Glutamatergic neuron (in vitro differentiated cells): ENCODE data around the gene ZNF610. TPM values are rescaled to one million over a fixed set of nuclear protein-coding genes. Genes with fewer than 3 reads are reported as not detected.
"Not testable (repeated sequence)": the region's sequence is repeated elsewhere in the genome, so short reads cannot be mapped to it uniquely, and the experiment has no call there.

Experiments
- DNase-seq: peaks from one replicate; pipeline ENCODE4 v3.0.0; 2022
- H3K27ac Mint-ChIP-seq: one replicate; pipeline ENCODE4 v1.8.0; 2020; ENCODE audit warnings: mild to moderate bottlenecking, mixed read lengths, inconsistent platforms; ENCODE audit not compliant: unreplicated experiment
- H3K27me3 Mint-ChIP-seq: one replicate; pipeline ENCODE4 v1.8.0; 2020; ENCODE audit warnings: mild to moderate bottlenecking, moderate library complexity, mixed read lengths, inconsistent platforms; ENCODE audit not compliant: unreplicated experiment
- H3K36me3 Mint-ChIP-seq: one replicate; pipeline ENCODE4 v1.8.0; 2020; ENCODE audit warnings: mild to moderate bottlenecking, mixed read lengths, inconsistent platforms; ENCODE audit not compliant: unreplicated experiment
- H3K4me1 Mint-ChIP-seq: one replicate; pipeline ENCODE4 v1.8.0; 2020; ENCODE audit warnings: mild to moderate bottlenecking, low read depth, mixed read lengths, inconsistent platforms; ENCODE audit not compliant: unreplicated experiment
- H3K4me3 Mint-ChIP-seq: one replicate; pipeline ENCODE4 v1.8.0; 2020; ENCODE audit warnings: mild to moderate bottlenecking, mixed read lengths, inconsistent platforms; ENCODE audit not compliant: unreplicated experiment
- H3K9me3 Mint-ChIP-seq: one replicate; pipeline ENCODE4 v1.8.0; 2020; ENCODE audit warnings: mild to moderate bottlenecking, moderate library complexity, mixed read lengths, inconsistent platforms; ENCODE audit not compliant: unreplicated experiment
- long read RNA-seq: library from polyadenylated mRNA; unstranded; transcript quantifications from one replicate; pipeline ENCODE4 v2.0.0, GENCODE V29; 2020; ENCODE audit not compliant: unreplicated experiment
- total RNA-seq: library from RNA; stranded (reverse); fragmentation: NEBNext Ultra II Directional; extraction: Animal tissue kit (Norgen Biotek cat#: 25700); gene quantifications from one replicate; pipeline ENCODE4 v1.2.1, GENCODE V29; 2021; ENCODE audit not compliant: unreplicated experiment
- TF ChIP-seq, protein P1 (sequence below): fragments of 200-600 bp; sonication (generic); IDR thresholded peaks from one replicate; pipeline ENCODE4 v1.5.0; 2021; ENCODE audit not compliant: partially characterized antibody, unreplicated experiment

The ZNF610 gene
- total RNA-seq: 11.6 TPM
- long read RNA-seq, partial matches to known transcripts: 0 of 3 reads
- long read RNA-seq, other reads (novel, unspliced or antisense): 2 of 3 reads

DNA sequence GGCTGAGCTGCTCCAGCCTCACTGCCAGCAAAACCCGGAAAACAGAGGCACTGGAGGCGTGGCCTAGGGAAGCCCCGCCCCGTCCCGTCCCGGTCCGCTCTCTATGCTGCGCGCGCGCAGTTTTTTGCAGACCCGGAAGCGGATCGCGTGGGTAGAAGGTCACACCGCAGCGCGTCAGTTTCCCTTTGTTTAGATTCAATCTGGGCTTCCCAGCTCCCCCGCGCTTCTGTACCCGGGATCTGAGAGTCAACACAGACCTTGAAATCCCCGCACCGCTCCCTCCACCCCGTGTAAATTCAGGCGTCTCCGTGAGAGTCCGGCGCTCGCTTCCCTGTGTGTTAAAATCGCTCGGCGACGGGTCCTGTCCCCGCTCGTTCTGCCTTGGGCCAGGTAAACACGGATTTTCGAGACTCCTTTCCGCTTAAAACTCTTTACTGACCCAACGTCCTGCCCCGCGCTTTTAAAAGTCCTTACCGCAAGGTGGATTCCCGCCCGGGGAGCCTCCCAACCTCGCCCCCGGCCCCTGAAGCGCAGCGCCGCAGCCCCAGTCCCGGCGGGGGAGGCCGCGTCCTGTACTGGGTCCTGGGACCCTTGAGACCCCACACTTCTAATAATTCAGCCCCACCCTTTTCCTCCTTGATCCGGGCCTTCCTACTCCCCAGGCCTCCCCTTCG is at the start of gene ZNF610:
TSS of gene ZNF610 (plus strand) at position 127 of the 674 bp plus-strand sequence. CDS start 12,930 bp downstream, outside the sequence.
- Mint-ChIP-seq H3K27ac (peak within 1 kb of the TSS; percentile 97), H3K27me3 (peaks cover 16% of the 10 kb centered on the region), H3K4me1 (no peaks in the 10 kb centered on the region), H3K4me3 (peak within 1 kb of the TSS; percentile 99), H3K9me3 (peaks cover 16% of the 10 kb centered on the region), H3K36me3 (peaks cover 20% of the 10 kb centered on the region)
- DNase-seq: peak; percentile 89
- TF ChIP-seq, protein P1, sequence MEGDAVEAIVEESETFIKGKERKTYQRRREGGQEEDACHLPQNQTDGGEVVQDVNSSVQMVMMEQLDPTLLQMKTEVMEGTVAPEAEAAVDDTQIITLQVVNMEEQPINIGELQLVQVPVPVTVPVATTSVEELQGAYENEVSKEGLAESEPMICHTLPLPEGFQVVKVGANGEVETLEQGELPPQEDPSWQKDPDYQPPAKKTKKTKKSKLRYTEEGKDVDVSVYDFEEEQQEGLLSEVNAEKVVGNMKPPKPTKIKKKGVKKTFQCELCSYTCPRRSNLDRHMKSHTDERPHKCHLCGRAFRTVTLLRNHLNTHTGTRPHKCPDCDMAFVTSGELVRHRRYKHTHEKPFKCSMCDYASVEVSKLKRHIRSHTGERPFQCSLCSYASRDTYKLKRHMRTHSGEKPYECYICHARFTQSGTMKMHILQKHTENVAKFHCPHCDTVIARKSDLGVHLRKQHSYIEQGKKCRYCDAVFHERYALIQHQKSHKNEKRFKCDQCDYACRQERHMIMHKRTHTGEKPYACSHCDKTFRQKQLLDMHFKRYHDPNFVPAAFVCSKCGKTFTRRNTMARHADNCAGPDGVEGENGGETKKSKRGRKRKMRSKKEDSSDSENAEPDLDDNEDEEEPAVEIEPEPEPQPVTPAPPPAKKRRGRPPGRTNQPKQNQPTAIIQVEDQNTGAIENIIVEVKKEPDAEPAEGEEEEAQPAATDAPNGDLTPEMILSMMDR: no peak

DNA sequence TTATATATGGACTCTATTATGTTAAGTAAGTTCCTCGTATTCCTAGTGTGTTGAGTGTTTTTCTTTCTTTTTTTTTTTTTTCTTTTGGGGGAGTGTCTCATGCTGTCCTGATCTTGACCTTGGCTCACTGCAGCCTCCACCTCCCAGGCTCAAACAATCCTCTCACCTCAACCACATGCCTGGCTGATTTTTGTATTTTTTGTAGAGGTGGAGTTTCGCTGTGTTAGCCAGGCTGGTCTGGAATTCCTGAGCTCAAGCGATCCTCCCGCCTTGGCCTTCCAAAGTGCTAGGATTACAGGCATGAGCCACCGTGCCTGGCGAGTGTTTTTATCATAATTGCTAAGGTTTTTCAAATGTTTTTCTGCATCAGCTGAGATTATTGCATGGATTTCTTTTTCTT is 49.8 kb upstream of the ZNF610 start:
- Mint-ChIP-seq H3K36me3 (peaks cover 23% of the 10 kb centered on the region), H3K27me3 (no peaks in the 10 kb centered on the region), H3K4me1 (no peaks in the 10 kb centered on the region), H3K9me3 (peaks cover 4% of the 10 kb centered on the region), H3K27ac (no peak overlapping the region), H3K4me3 (no peak overlapping the region)
- TF ChIP-seq, protein P1: no peak
- DNase-seq: no peak

DNA sequence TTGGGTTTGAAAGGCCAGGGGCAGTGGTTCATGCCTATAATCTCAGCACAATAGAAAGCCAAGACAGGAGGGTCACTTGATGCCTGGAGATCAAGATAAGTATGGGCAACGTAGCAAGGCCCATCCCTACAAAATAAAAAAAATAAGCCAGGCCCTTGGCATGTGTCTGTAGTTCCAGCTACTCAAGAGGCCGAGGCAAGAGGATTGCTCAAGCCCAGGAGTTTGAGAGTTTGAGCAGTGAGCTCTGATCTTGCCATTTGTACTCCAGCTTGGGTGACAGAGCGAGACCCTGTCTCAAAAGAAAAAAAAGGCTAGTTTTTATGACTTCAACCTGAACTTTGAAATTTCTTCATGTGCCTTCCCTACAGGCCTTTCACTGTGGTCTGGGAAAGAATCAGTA is 44.3 kb upstream of the ZNF610 start:
- TF ChIP-seq, protein P1: no peak
- Mint-ChIP-seq H3K27ac (no peak overlapping the region), H3K27me3 (no peaks in the 10 kb centered on the region), H3K4me3 (no peak overlapping the region), H3K9me3 (peaks cover 1% of the 10 kb centered on the region), H3K36me3 (peaks cover 30% of the 10 kb centered on the region), H3K4me1 (no peaks in the 10 kb centered on the region)
- DNase-seq: no peak

DNA sequence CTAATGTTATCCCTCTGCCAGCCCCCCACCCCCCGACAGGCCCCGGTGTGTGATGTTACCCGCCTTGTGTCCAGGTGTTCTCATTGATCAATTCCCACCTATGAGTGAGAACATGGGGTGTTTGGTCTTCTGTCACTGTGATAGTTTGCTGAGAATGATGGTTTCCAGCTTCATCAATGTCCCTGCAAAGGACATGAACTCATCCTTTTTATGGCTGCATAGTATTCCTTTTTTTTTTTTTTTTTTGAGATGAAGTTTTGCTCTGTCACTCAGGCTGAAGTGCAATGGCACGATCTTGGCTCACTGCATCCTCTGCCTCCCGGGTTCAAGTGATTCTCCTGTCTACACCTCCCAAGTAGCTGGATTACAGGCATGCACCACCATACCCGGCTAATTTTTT is 43.1 kb upstream of the ZNF610 start:
- not testable (repeated sequence) for DNase-seq, H3K27ac Mint-ChIP-seq, H3K4me3 Mint-ChIP-seq, H3K9me3 Mint-ChIP-seq, H3K27me3 Mint-ChIP-seq, H3K4me1 Mint-ChIP-seq
- peaks cover 23% of the 10 kb centered on the region for H3K36me3 Mint-ChIP-seq

DNA sequence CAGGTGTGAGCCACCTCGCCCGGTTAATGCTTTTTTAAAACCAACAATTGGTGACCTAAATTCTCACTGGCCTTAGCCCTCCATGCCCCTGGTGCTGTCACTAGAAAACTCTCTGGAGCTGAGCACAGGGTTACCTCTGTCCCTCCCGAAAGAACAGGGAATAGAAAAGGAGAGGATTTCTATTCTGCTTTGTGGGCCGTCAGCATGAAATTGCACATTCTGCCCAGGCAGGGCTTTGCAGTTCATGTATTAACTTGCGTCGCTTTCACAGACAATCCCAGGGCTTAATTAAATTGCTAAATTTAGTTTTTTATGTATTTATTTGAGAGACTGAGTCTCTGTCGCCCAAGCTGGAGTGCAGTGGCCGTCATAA is 39.7 kb upstream of the ZNF610 start:
- Mint-ChIP-seq H3K36me3 (peaks cover 26% of the 10 kb centered on the region), H3K9me3 (peaks cover 8% of the 10 kb centered on the region), H3K27me3 (peaks cover 8% of the 10 kb centered on the region), H3K27ac (peak overlapping the region; percentile 66), H3K4me3 (peak overlapping the region; percentile 85), H3K4me1 (peaks cover 6% of the 10 kb centered on the region)
- TF ChIP-seq, protein P1: no peak
- DNase-seq: no peak
